Mesendoderm (in vitro differentiated cells): ENCODE data around the gene HOXB4.

Experiments used
- DNase-seq: peaks from one replicate; pipeline ENCODE4 v3.0.0; 2013
- H2AK5ac ChIP-seq: 2 replicates; pipeline ENCODE4 v1.6.1; 2013; ENCODE audit warnings: low read length, inconsistent platforms
- H2BK120ac ChIP-seq: 2 replicates; pipeline ENCODE4 v1.6.1; 2013; ENCODE audit warnings: low read depth, mild to moderate bottlenecking, low read length, moderate library complexity, mixed read lengths
- H2BK15ac ChIP-seq: replicated peaks from 2 replicates; pipeline ENCODE4 v1.6.1; 2013; ENCODE audit warnings: low read depth, mild to moderate bottlenecking, moderate library complexity
- H2BK5ac ChIP-seq: 2 replicates; pipeline ENCODE4 v1.6.1; 2013; ENCODE audit warnings: low read length, inconsistent platforms
- H3K18ac ChIP-seq: 2 replicates; pipeline ENCODE4 v1.6.1; 2013; ENCODE audit warnings: mild to moderate bottlenecking, low read length, mixed read lengths
- H3K23ac ChIP-seq: one replicate; pipeline ENCODE4 v1.6.1; 2013; ENCODE audit warnings: low read length
- H3K27ac ChIP-seq: 2 replicates; pipeline ENCODE4 v1.5.1; 2013; ENCODE audit warnings: low read depth, mild to moderate bottlenecking, inconsistent platforms, low read length, moderate library complexity
- H3K27me3 ChIP-seq: 2 replicates; pipeline ENCODE4 v1.6.1; 2013; ENCODE audit warnings: low read length, control low read depth, mild to moderate bottlenecking, inconsistent platforms; ENCODE audit not compliant: insufficient read depth, poor library complexity
- H3K36me3 ChIP-seq: 2 replicates; pipeline ENCODE4 v1.6.1; 2013; ENCODE audit warnings: low read length, inconsistent platforms; ENCODE audit not compliant: control insufficient read depth, insufficient read depth
- H3K4ac ChIP-seq: one replicate; pipeline ENCODE4 v1.6.1; 2013; ENCODE audit warnings: low read depth, mild to moderate bottlenecking, low read length, moderate library complexity
- H3K4me1 ChIP-seq: 2 replicates; pipeline ENCODE4 v1.6.1; 2013; ENCODE audit warnings: low read depth, low read length, inconsistent platforms; ENCODE audit not compliant: control insufficient read depth
- H3K4me2 ChIP-seq: 2 replicates; pipeline ENCODE4 v1.6.1; 2013; ENCODE audit warnings: low read length
- H3K4me3 ChIP-seq: 2 replicates; pipeline ENCODE4 v1.5.1; 2013; ENCODE audit warnings: mild to moderate bottlenecking, low read length
- H3K56ac ChIP-seq: one replicate; pipeline ENCODE4 v1.6.1; 2013; ENCODE audit warnings: low read length
- H3K79me1 ChIP-seq: 2 replicates; pipeline ENCODE4 v1.6.1; 2013; ENCODE audit warnings: low read length, inconsistent platforms
- H3K79me2 ChIP-seq: 2 replicates; pipeline ENCODE4 v1.6.1; 2013; ENCODE audit warnings: mild to moderate bottlenecking, low read length; ENCODE audit not compliant: control insufficient read depth, insufficient read depth
- H3K9ac ChIP-seq: 2 replicates; pipeline ENCODE4 v1.6.1; 2013; ENCODE audit warnings: low read length, inconsistent platforms
- H4K5ac ChIP-seq: one replicate; pipeline ENCODE4 v1.6.1; 2013; ENCODE audit warnings: low read length
- H4K8ac ChIP-seq: one replicate; pipeline ENCODE4 v1.6.1; 2013; ENCODE audit warnings: low read depth, mild to moderate bottlenecking, control low read depth, low read length, moderate library complexity
- WGBS: extraction: QIAGEN DNeasy Blood & Tissue Kit; methylation state at CpG from one replicate; pipeline ENCODE4 v1.1.7; 2013; ENCODE audit warnings: low lambda C conversion rate, missing lambda C conversion rate; ENCODE audit not compliant: insufficient coverage; ENCODE audit errors: extremely low coverage; 5-methylcytosine and 5-hydroxymethylcytosine counted together

The HOXB4 gene

DNA sequence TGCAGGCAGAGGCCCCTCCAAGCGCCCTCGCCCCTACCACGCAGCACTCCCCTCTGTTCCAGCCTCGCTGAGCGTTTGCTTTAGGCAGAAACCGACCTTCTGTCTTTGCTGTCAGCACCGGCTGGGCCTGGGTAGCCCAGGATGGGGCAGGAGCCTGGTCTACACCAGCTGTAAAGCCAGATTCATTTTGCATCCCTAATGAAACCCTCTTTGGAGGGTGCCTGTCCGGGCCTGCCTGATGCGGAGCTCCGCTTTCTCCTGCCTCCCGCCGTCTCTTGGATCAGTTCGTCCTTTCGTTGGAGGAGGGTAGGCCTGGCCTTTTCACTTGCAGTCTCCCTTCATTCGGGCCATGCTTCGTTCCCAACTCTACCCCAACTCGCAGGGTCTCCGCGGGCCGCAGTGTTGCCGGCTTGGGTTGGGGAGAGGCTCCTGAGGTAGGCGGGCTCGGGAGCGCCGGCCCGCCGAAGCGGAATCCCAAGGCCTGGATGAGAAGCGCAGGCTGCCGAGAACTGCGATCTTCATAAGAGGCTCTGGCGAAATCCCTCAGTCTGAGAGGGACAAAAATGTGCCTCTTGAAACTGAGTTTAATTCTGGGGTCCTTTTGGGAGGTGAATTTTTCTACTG lies 41.8 kb upstream of the HOXB4 start:
- no peak for DNase-seq
- H2BK5ac ChIP-seq = no peak overlapping the region
- H4K5ac ChIP-seq = no peak overlapping the region
- WGBS = no CpG with 5 or more reads among the region's 32 CpGs
- H3K36me3 ChIP-seq = no peaks in the 10 kb centered on the region
- no peaks in the 10 kb centered on the region for H3K4me1 ChIP-seq
- H3K18ac ChIP-seq = no peak overlapping the region
- H2BK120ac ChIP-seq = no peak overlapping the region
- no peak overlapping the region for H3K4me2 ChIP-seq
- no peak overlapping the region for H3K27ac ChIP-seq
- no peak overlapping the region for H3K4ac ChIP-seq
- H3K9ac ChIP-seq = no peak overlapping the region
- H3K79me1 ChIP-seq = no peaks in the 10 kb centered on the region
- H3K56ac ChIP-seq = peak overlapping the region; percentile 18
- no peak overlapping the region for H3K4me3 ChIP-seq
- H3K27me3 ChIP-seq = peaks cover 96% of the 10 kb centered on the region
- H3K23ac ChIP-seq = no peak overlapping the region
- no peak overlapping the region for H2AK5ac ChIP-seq
- H2BK15ac ChIP-seq = no peak overlapping the region
- no peak overlapping the region for H4K8ac ChIP-seq
- no peaks in the 10 kb centered on the region for H3K79me2 ChIP-seq

GRCh38 chr17:48618256-48618896 lies 40.2 kb upstream of the HOXB4 start:
- H3K79me2 ChIP-seq = no peaks in the 10 kb centered on the region
- H2BK15ac ChIP-seq = no peak overlapping the region
- H3K23ac ChIP-seq = peak overlapping the region; percentile 81
- no CpG with 5 or more reads among the region's 25 CpGs for WGBS
- no peak overlapping the region for H3K18ac ChIP-seq
- H4K8ac ChIP-seq = no peak overlapping the region
- H2AK5ac ChIP-seq = no peak overlapping the region
- H3K9ac ChIP-seq = no peak overlapping the region
- no peak overlapping the region for H4K5ac ChIP-seq
- no peak overlapping the region for H3K56ac ChIP-seq
- no peak overlapping the region for H3K4me2 ChIP-seq
- H3K36me3 ChIP-seq = no peaks in the 10 kb centered on the region
- H3K27ac ChIP-seq = no peak overlapping the region
- no peak overlapping the region for H3K4me3 ChIP-seq
- no peaks in the 10 kb centered on the region for H3K4me1 ChIP-seq
- H2BK5ac ChIP-seq = no peak overlapping the region
- H3K4ac ChIP-seq = no peak overlapping the region
- DNase-seq = peak; percentile 86
- no peaks in the 10 kb centered on the region for H3K79me1 ChIP-seq
- peaks cover 92% of the 10 kb centered on the region for H3K27me3 ChIP-seq
- H2BK120ac ChIP-seq = no peak overlapping the region

DNA sequence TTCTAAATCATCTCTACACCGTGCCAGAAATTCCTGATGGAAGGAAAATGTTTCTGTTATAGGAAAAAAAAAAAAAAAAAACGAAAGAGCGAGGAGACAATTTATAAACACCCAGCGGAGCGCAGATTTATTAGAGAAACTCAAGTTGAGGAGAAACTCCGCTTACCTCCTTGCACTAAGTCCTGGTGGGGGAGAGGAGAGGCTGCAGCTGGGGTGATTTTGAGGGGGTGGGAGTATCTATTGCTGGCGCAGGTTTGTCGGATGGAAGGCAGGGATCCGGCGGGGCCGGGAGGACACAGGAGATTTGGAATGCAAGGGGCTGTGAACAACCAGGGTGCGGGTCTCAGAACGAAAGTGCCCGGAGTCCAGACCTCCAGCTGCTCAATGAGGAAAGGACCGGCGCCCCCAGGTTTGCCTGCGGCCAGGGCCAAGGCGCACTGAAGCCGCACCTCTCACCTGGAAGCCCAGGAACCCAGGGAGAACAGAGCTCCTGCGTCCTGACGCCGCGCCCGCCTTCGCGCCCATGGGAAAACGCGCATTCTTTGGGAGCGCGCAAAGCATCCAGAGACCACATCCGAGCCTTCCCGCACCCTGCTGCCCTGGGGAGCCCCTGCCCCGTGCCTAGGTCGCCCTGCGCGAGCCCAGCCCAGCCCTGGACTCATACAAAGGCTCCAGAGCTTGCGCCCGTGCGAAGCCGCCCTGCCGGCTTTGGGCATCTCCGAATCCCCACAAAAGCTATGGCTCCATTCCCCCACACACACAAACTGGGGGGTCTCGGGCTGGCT lies 39.5 kb upstream of the HOXB4 start:
- Histone ChIP-seq H3K4ac (no peak overlapping the region), H3K4me1 (no peaks in the 10 kb centered on the region), H3K23ac (peak overlapping the region; percentile 81), H4K8ac (no peak overlapping the region), H3K79me1 (no peaks in the 10 kb centered on the region), H3K4me2 (no peak overlapping the region), H3K9ac (no peak overlapping the region), H3K36me3 (no peaks in the 10 kb centered on the region), H3K27me3 (peaks cover 90% of the 10 kb centered on the region), H3K18ac (no peak overlapping the region), H2BK120ac (no peak overlapping the region), H3K4me3 (no peak overlapping the region), H2BK15ac (no peak overlapping the region), H3K79me2 (no peaks in the 10 kb centered on the region), H2AK5ac (no peak overlapping the region), H3K56ac (no peak overlapping the region), H4K5ac (no peak overlapping the region), H2BK5ac (no peak overlapping the region), H3K27ac (no peak overlapping the region)
- no peak for DNase-seq
- no CpG with 5 or more reads among the region's 43 CpGs for whole genome bisulfite sequencing

GRCh38 chr17:48616717-48617470 lies 38.7 kb upstream of the HOXB4 start:
- Histone ChIP-seq H2BK15ac (no peak overlapping the region), H3K27ac (no peak overlapping the region), H3K4me2 (no peak overlapping the region), H3K27me3 (peaks cover 90% of the 10 kb centered on the region), H3K4ac (no peak overlapping the region), H3K36me3 (no peaks in the 10 kb centered on the region), H4K8ac (no peak overlapping the region), H3K23ac (no peak overlapping the region), H3K4me1 (no peaks in the 10 kb centered on the region), H3K4me3 (no peak overlapping the region), H3K56ac (no peak overlapping the region), H4K5ac (no peak overlapping the region), H2AK5ac (no peak overlapping the region), H3K18ac (no peak overlapping the region), H3K79me1 (no peaks in the 10 kb centered on the region), H3K9ac (no peak overlapping the region), H2BK120ac (no peak overlapping the region), H2BK5ac (no peak overlapping the region), H3K79me2 (no peaks in the 10 kb centered on the region)
- DNase-seq = no peak
- no CpG with 5 or more reads among the region's 15 CpGs for WGBS

DNA sequence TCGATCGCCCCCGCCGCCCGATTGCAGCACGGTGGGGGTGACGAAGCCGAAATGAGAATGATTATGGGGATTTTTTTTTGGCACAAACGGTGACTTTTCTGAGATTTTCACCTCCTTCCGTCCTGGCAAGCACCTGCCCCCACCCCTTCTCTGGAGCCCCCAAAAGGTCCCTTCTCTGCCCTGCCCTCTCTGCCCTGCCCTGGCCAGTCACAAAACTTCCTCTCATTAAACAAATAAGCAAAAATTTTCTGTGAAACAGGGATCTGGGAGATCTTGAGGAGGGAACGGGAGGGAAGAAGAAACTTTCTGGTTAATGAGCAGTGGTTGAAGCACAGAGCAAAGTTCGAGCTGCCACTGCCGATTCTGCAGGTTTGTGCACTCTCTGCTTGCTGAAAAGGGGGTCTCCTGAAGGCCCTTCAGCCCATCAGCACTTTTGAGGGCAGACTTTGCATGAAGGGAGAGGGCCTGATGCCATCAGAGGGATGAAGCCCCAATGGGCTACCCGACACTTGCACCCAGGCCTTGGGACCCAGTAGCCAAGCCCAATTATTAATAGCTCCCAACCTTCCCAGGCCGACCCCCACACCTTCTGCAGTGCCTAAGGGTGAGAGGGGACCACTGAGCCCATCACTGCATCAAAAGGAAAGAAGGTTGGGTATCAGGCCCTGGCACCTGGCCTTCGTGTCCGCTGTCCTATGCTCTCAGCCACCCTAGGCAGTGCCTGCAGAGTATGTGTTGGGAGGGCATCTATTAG lies 38.0 kb upstream of the HOXB4 start:
- Histone ChIP-seq H2BK5ac (no peak overlapping the region), H2AK5ac (no peak overlapping the region), H3K4me1 (no peaks in the 10 kb centered on the region), H3K79me1 (no peaks in the 10 kb centered on the region), H3K79me2 (no peaks in the 10 kb centered on the region), H3K36me3 (no peaks in the 10 kb centered on the region), H3K23ac (no peak overlapping the region), H3K4me2 (no peak overlapping the region), H3K56ac (no peak overlapping the region), H3K4me3 (no peak overlapping the region), H3K27ac (no peak overlapping the region), H3K4ac (no peak overlapping the region), H3K27me3 (peaks cover 89% of the 10 kb centered on the region), H3K18ac (no peak overlapping the region), H2BK120ac (no peak overlapping the region), H4K5ac (no peak overlapping the region), H2BK15ac (no peak overlapping the region), H3K9ac (no peak overlapping the region), H4K8ac (no peak overlapping the region)
- WGBS = no CpG with 5 or more reads among the region's 17 CpGs
- DNase-seq = no peak
